Liver (tissue), 9 donors: ENCODE data around the gene PPP6R3. TPM values are rescaled to one million over a fixed set of nuclear protein-coding genes. Genes with fewer than 3 reads are reported as not detected.

Experiments
- DNase-seq: peaks from one replicate; pipeline ENCODE4 v3.0.0-alpha.2; 2017; ENCODE audit warnings: low spot score
- H3K27ac ChIP-seq, 2 donors: one replicate each; pipeline ENCODE4 v1.7.0; 2013; ENCODE audit warnings: inconsistent platforms in 2 of 2, low read length in 2 of 2, control low read depth in 1 of 2, low read depth in 1 of 2, mild to moderate bottlenecking in 1 of 2
- H3K27me3 ChIP-seq, 4 donors: one replicate each; pipeline versions ENCODE4 v1.6.1 to v1.7.0; 2013; ENCODE audit warnings: low read length in 3 of 4, inconsistent platforms in 1 of 4, mild to moderate bottlenecking in 1 of 4, moderate library complexity in 1 of 4; ENCODE audit not compliant: control insufficient read depth in 4 of 4, insufficient read depth in 4 of 4
- H3K36me3 ChIP-seq, 4 donors: one replicate each; pipeline versions ENCODE4 v1.6.1 to v1.7.0; 2013; ENCODE audit warnings: low read length in 3 of 4, mild to moderate bottlenecking in 3 of 4, low read depth in 1 of 4, moderate library complexity in 1 of 4; ENCODE audit not compliant: control insufficient read depth in 4 of 4, insufficient read depth in 3 of 4
- H3K4me1 ChIP-seq, 4 donors: one replicate each; pipeline versions ENCODE4 v1.6.1 to v1.7.0; 2013; ENCODE audit warnings: low read length in 3 of 4, mild to moderate bottlenecking in 3 of 4, moderate library complexity in 1 of 4; ENCODE audit not compliant: control insufficient read depth in 4 of 4, insufficient read depth in 4 of 4
- H3K4me3 ChIP-seq, 3 donors: one replicate each; pipeline versions ENCODE4 v1.6.1 to v1.7.0; 2013; ENCODE audit warnings: low read length in 3 of 3, control low read depth in 1 of 3, low read depth in 1 of 3, mild to moderate bottlenecking in 1 of 3
- H3K9ac ChIP-seq, 2 donors: one replicate each; pipeline ENCODE4 v1.7.0; 2013; ENCODE audit warnings: low read length in 2 of 2, mild to moderate bottlenecking in 2 of 2, moderate library complexity in 2 of 2, control low read depth in 1 of 2, low read depth in 1 of 2
- H3K9me3 ChIP-seq, 4 donors: one replicate each; pipeline versions ENCODE4 v1.6.1 to v1.7.0; 2013; ENCODE audit warnings: low read length in 3 of 4; ENCODE audit not compliant: control insufficient read depth in 4 of 4
- EGR1 ChIP-seq, 2 donors: IDR thresholded peaks; 2 replicates each; pipeline ENCODE4 v1.6.1; 2016 to 2018; ENCODE audit warnings: antibody characterized with exemption in 2 of 2, low read depth in 2 of 2
- FOXA1 ChIP-seq: IDR thresholded peaks from 2 replicates; pipeline ENCODE4 v1.6.1; 2016; ENCODE audit warnings: antibody characterized with exemption
- GABPA ChIP-seq, 2 donors: IDR thresholded peaks in 1 of 2; conservative IDR thresholded peaks in 1 of 2; 2 replicates each; pipeline ENCODE4 v1.6.1; 2016; ENCODE audit warnings: antibody characterized with exemption in 2 of 2, mild to moderate bottlenecking in 1 of 2, moderate library complexity in 1 of 2
- HNF4A ChIP-seq, 2 donors: conservative IDR thresholded peaks; 2 replicates each; pipeline ENCODE4 v1.6.1; 2016; ENCODE audit warnings: antibody characterized with exemption in 2 of 2, mild to moderate bottlenecking in 2 of 2
- HNF4G ChIP-seq: IDR thresholded peaks from 2 replicates; pipeline ENCODE4 v1.6.1; 2016; ENCODE audit warnings: antibody characterized with exemption
- JUND ChIP-seq, 2 donors: IDR thresholded peaks; 2 replicates each; pipeline ENCODE4 v1.6.1; 2016; ENCODE audit warnings: antibody characterized with exemption in 2 of 2
- MAX ChIP-seq: IDR thresholded peaks from 2 replicates; pipeline ENCODE4 v1.6.1; 2016; ENCODE audit warnings: antibody characterized with exemption
- NR2F2 ChIP-seq: IDR thresholded peaks from 2 replicates; pipeline ENCODE4 v1.6.1; 2016; ENCODE audit warnings: antibody characterized with exemption
- RAD21 ChIP-seq, 2 donors: IDR thresholded peaks; 2 replicates each; pipeline ENCODE4 v1.6.1; 2016; ENCODE audit warnings: antibody characterized with exemption in 2 of 2, mild to moderate bottlenecking in 2 of 2
- TAF1 ChIP-seq: conservative IDR thresholded peaks from 2 replicates; pipeline ENCODE4 v1.6.1; 2016; ENCODE audit warnings: antibody characterized with exemption, mild to moderate bottlenecking
- YY1 ChIP-seq: IDR thresholded peaks from 2 replicates; pipeline ENCODE4 v1.6.1; 2016; ENCODE audit warnings: antibody characterized with exemption, mild to moderate bottlenecking
- ZBTB33 ChIP-seq: IDR thresholded peaks from 2 replicates; pipeline ENCODE4 v1.6.1; 2016; ENCODE audit warnings: antibody characterized with exemption
- WGBS: extraction: QIAGEN DNeasy Blood & Tissue Kit; methylation state at CpG from one replicate; pipeline ENCODE4 v1.1.7; 2013; 5-methylcytosine and 5-hydroxymethylcytosine counted together
- polyA plus RNA-seq, 2 donors: library from polyadenylated mRNA; stranded (reverse) in 1 of 2; unstranded in 1 of 2; fragments of 200-250 nt in 1 of 2; fragments of >200 nt in 1 of 2; fragmentation: Nextera tagmentation in 1 of 2; extraction: Ambion mirVana in 1 of 2; gene quantifications; one replicate each; pipeline versions ENCODE4 v1.2.1 to v1.2.3, GENCODE V29; 2013 to 2015
- total RNA-seq, 2 donors: library from RNA; depleted of rRNA; stranded (reverse); fragments of >200 nt; gene quantifications; one replicate each; pipeline ENCODE4 v1.2.3, GENCODE V29; 2014
- TF ChIP-seq, protein P1 (sequence below): fragments of 150-350 bp; IDR thresholded peaks from 2 replicates; pipeline ENCODE4 v1.5.1; 2017; ENCODE audit warnings: improper control_type of control experiment, low read depth, low read length; ENCODE audit not compliant: missing input control
- TF ChIP-seq, protein P2 (sequence below): IDR thresholded peaks from 2 replicates; pipeline ENCODE4 v1.6.1; 2016; ENCODE audit warnings: antibody characterized with exemption
- TF ChIP-seq, protein P3 (sequence below): IDR thresholded peaks from 2 replicates; pipeline ENCODE4 v1.6.1; 2016; ENCODE audit warnings: antibody characterized with exemption, mild to moderate bottlenecking
- donor health status: healthy.
- donor health status: healthy.
- donor health status: healthy.
- donor health status: healthy.
- donor health status: healthy.

The PPP6R3 gene
- total and polyA plus RNA-seq, 4 donors = 12.3 to 101 (median 58.1) TPM

- 80% methylated on average over 5 of the region's 5 CpGs for WGBS
- Histone ChIP-seq H3K9ac (no peak overlapping the region), H3K27ac (no peak overlapping the region), H3K4me1 (no peaks in the 10 kb centered on the region), H3K27me3 (no peaks in the 10 kb centered on the region), H3K36me3 (peaks cover 7 to 66% (median 56%) of the 10 kb centered on the region in 4 donors), H3K9me3 (no peaks in the 10 kb centered on the region), H3K4me3 (no peak overlapping the region)
- no peak for DNase-seq
- TF ChIP-seq ZBTB33 = no peak
- TF ChIP-seq TAF1 = no peak
- TF ChIP-seq HNF4A (conservative IDR thresholded peaks at IDR 0.05) = no peak
- no peak for TF ChIP-seq MAX
- no peak for TF ChIP-seq RAD21 (IDR thresholded peaks at IDR 0.05)
- no peak for TF ChIP-seq JUND (IDR thresholded peaks at IDR 0.05)
- TF ChIP-seq, protein P1, sequence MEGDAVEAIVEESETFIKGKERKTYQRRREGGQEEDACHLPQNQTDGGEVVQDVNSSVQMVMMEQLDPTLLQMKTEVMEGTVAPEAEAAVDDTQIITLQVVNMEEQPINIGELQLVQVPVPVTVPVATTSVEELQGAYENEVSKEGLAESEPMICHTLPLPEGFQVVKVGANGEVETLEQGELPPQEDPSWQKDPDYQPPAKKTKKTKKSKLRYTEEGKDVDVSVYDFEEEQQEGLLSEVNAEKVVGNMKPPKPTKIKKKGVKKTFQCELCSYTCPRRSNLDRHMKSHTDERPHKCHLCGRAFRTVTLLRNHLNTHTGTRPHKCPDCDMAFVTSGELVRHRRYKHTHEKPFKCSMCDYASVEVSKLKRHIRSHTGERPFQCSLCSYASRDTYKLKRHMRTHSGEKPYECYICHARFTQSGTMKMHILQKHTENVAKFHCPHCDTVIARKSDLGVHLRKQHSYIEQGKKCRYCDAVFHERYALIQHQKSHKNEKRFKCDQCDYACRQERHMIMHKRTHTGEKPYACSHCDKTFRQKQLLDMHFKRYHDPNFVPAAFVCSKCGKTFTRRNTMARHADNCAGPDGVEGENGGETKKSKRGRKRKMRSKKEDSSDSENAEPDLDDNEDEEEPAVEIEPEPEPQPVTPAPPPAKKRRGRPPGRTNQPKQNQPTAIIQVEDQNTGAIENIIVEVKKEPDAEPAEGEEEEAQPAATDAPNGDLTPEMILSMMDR = no peak
- TF ChIP-seq NR2F2 = no peak
- no peak for TF ChIP-seq GABPA (IDR thresholded peaks at IDR 0.05 in 1 of 2, conservative IDR thresholded peaks at IDR 0.05 in 1 of 2)
- TF ChIP-seq EGR1 (IDR thresholded peaks at IDR 0.05; ENCODE audit: low read depth in 2 of 2) = no peak
- TF ChIP-seq YY1 = no peak
- TF ChIP-seq, protein P2, sequence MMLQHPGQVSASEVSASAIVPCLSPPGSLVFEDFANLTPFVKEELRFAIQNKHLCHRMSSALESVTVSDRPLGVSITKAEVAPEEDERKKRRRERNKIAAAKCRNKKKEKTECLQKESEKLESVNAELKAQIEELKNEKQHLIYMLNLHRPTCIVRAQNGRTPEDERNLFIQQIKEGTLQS = no peak
- no peak for TF ChIP-seq HNF4G
- no peak for TF ChIP-seq FOXA1
- TF ChIP-seq, protein P3, sequence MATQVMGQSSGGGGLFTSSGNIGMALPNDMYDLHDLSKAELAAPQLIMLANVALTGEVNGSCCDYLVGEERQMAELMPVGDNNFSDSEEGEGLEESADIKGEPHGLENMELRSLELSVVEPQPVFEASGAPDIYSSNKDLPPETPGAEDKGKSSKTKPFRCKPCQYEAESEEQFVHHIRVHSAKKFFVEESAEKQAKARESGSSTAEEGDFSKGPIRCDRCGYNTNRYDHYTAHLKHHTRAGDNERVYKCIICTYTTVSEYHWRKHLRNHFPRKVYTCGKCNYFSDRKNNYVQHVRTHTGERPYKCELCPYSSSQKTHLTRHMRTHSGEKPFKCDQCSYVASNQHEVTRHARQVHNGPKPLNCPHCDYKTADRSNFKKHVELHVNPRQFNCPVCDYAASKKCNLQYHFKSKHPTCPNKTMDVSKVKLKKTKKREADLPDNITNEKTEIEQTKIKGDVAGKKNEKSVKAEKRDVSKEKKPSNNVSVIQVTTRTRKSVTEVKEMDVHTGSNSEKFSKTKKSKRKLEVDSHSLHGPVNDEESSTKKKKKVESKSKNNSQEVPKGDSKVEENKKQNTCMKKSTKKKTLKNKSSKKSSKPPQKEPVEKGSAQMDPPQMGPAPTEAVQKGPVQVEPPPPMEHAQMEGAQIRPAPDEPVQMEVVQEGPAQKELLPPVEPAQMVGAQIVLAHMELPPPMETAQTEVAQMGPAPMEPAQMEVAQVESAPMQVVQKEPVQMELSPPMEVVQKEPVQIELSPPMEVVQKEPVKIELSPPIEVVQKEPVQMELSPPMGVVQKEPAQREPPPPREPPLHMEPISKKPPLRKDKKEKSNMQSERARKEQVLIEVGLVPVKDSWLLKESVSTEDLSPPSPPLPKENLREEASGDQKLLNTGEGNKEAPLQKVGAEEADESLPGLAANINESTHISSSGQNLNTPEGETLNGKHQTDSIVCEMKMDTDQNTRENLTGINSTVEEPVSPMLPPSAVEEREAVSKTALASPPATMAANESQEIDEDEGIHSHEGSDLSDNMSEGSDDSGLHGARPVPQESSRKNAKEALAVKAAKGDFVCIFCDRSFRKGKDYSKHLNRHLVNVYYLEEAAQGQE = no peak
Observed at GRCh38 chr11:68565768-68566167, 105.2 kb downstream of the PPP6R3 start.

DNA sequence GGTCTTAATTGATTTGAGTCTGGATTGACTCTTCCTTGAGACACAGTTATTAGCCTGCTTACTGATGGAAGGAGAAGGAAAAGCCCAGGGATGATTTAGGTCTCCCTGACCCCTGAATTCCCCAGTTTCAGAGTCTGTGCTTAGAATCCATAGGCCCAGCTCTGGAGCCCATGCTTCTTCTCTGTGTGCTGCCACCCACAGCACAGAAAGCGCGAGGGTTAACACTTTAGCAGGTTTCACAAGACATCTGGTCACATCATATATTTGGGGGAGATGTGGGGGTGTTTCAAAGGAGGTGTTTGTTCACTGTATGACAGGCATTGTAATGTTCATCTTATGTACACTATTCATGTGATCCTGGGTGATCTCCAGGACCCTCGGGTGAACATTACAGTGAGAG lies 107.0 kb downstream of the PPP6R3 start:
- no peaks in the 10 kb centered on the region for H3K9me3 ChIP-seq
- no peak overlapping the region for H3K4me3 ChIP-seq
- H3K4me1 ChIP-seq = no peaks in the 10 kb centered on the region
- peaks cover 15 to 72% (median 63%) of the 10 kb centered on the region in 4 donors for H3K36me3 ChIP-seq
- DNase-seq = no peak
- WGBS = 92% methylated on average over 3 of the region's 3 CpGs
- H3K27ac ChIP-seq = no peak overlapping the region
- no peak overlapping the region for H3K9ac ChIP-seq
- H3K27me3 ChIP-seq = no peaks in the 10 kb centered on the region
- TF ChIP-seq MAX = no peak
- no peak for TF ChIP-seq EGR1 (IDR thresholded peaks at IDR 0.05; ENCODE audit: low read depth in 2 of 2)
- TF ChIP-seq NR2F2 = no peak
- no peak for TF ChIP-seq ZBTB33
- no peak for TF ChIP-seq JUND (IDR thresholded peaks at IDR 0.05)
- TF ChIP-seq YY1 = no peak
- TF ChIP-seq HNF4G = no peak
- TF ChIP-seq GABPA (IDR thresholded peaks at IDR 0.05 in 1 of 2, conservative IDR thresholded peaks at IDR 0.05 in 1 of 2) = no peak
- TF ChIP-seq, protein P3 = no peak
- no peak for TF ChIP-seq HNF4A (conservative IDR thresholded peaks at IDR 0.05)
- TF ChIP-seq TAF1 = no peak
- TF ChIP-seq FOXA1 = no peak
- TF ChIP-seq RAD21 (IDR thresholded peaks at IDR 0.05) = no peak
